Upper lobe of left lung (tissue), 6 donors: ENCODE results near the gene BCAS3. TPM values are rescaled to one million over a fixed set of nuclear protein-coding genes. Genes with fewer than 3 reads are reported as not detected.

ENCODE experiments used
- ATAC-seq, 2 donors: fragments of 200-7000 bp; cut with Tn5 transposase; one replicate each; pipeline ENCODE4 v1.9.1; 2022; ENCODE audit warnings: mild to moderate bottlenecking in 2 of 2, moderate library complexity in 2 of 2; ENCODE audit not compliant: low FRiP score in 2 of 2
- DNase-seq, 2 donors: peaks; one replicate each; pipeline ENCODE4 v3.0.0-alpha.2; 2019 to 2020
- H3K27ac ChIP-seq, 4 donors: fragments of 200-600 bp; sonication (generic); one replicate each; pipeline ENCODE4 v1.5.1; 2016 to 2019
- H3K27me3 ChIP-seq, 4 donors: fragments of 200-600 bp; sonication (generic); one replicate each; pipeline ENCODE4 v1.5.1; 2017 to 2019
- H3K36me3 ChIP-seq, 4 donors: fragments of 200-600 bp; sonication (generic); one replicate each; pipeline ENCODE4 v1.5.1; 2016 to 2019
- H3K4me1 ChIP-seq, 4 donors: fragments of 200-600 bp; sonication (generic); one replicate each; pipeline ENCODE4 v1.5.1; 2018 to 2019
- H3K4me3 ChIP-seq, 4 donors: fragments of 200-600 bp; sonication (generic); one replicate each; pipeline ENCODE4 v1.5.1; 2017 to 2019; ENCODE audit warnings: mild to moderate bottlenecking in 2 of 4, moderate library complexity in 1 of 4
- H3K9me3 ChIP-seq, 4 donors: fragments of 200-600 bp; sonication (generic); one replicate each; pipeline ENCODE4 v1.5.1; 2018 to 2019
- CTCF ChIP-seq, 6 experiments: fragments of 450-650 bp in 4 of 6; fragments of 200-600 bp in 2 of 6; sonication (generic) in 2 of 6; IDR thresholded peaks; one replicate each; pipeline ENCODE4 v1.5.1; 2016 to 2019; ENCODE audit warnings: antibody characterized with exemption in 6 of 6
- EP300 ChIP-seq, 4 donors: sonication (generic); formaldehyde crosslinking; IDR thresholded peaks; one replicate each; pipeline ENCODE4 v1.5.1; 2017; ENCODE audit warnings: antibody characterized with exemption in 4 of 4, control low read depth in 2 of 4
- POLR2A ChIP-seq, 4 donors: fragments of 450-650 bp; IDR thresholded peaks; one replicate each; pipeline ENCODE4 v1.5.1; 2016 to 2017; ENCODE audit warnings: antibody characterized with exemption in 4 of 4, mild to moderate bottlenecking in 2 of 4
- POLR2AphosphoS5 ChIP-seq, 2 donors: sonication (generic); formaldehyde crosslinking; IDR thresholded peaks; one replicate each; pipeline ENCODE4 v1.5.1; 2017; ENCODE audit warnings: antibody characterized with exemption in 2 of 2
- WGBS, 2 donors: methylation state at CpG; one replicate each; pipeline ENCODE4 v1.1.5; 2017 to 2018; 5-methylcytosine and 5-hydroxymethylcytosine counted together
- total RNA-seq, 6 donors: library from RNA; depleted of rRNA in 4 of 6; stranded (reverse); fragments of >200 nt in 4 of 6; gene quantifications; one replicate each; pipeline versions ENCODE4 v1.1.0 to v1.2.1, GENCODE V29; 2016 to 2021
- donor health status: DM: no; HTN: no; CAD: no; lungs with moderate emphysema.
- donor health status: DM: no; HTN: yes; CAD: no; lungs with severe emphysema.

The BCAS3 gene
- total RNA-seq, 6 donors from 2014 or later: 20.1 to 111 (median 37.0) TPM

- no peak overlapping the region for H3K4me3 ChIP-seq
- DNase-seq: no peak
- WGBS, 2 donors: 88 to 98% methylated on average over 4 of the region's 4 CpGs
- peaks cover 0 to 5% (median 0%) of the 10 kb centered on the region in 4 donors for H3K9me3 ChIP-seq
- ATAC-seq: no peak
- H3K4me1 ChIP-seq: peaks cover 0 to 6% (median 0%) of the 10 kb centered on the region in 4 donors
- TF ChIP-seq POLR2AphosphoS5 (IDR thresholded peaks at IDR 0.05): no peak
- TF ChIP-seq EP300 (IDR thresholded peaks at IDR 0.05): no peak
- no peak for TF ChIP-seq CTCF (IDR thresholded peaks at IDR 0.05)
- no peak for TF ChIP-seq POLR2A (IDR thresholded peaks at IDR 0.05)
- no peak overlapping the region for H3K27ac ChIP-seq
- H3K36me3 ChIP-seq: no peaks in the 10 kb centered on the region
- H3K27me3 ChIP-seq: no peaks in the 10 kb centered on the region
Observed at GRCh38 chr17:61189968-61190367, 512.3 kb downstream of the BCAS3 start.

- no peak for ATAC-seq
- TF ChIP-seq POLR2A (IDR thresholded peaks at IDR 0.05) (no peak), EP300 (IDR thresholded peaks at IDR 0.05) (peak in 1 of 4 donors; percentile 25), CTCF (IDR thresholded peaks at IDR 0.05) (no peak), POLR2AphosphoS5 (IDR thresholded peaks at IDR 0.05) (peak; percentile 16 to 43)
- Histone ChIP-seq H3K9me3 (peaks cover 0 to 5% (median 0%) of the 10 kb centered on the region in 4 donors), H3K4me3 (peak overlapping the region in 1 of 4 donors; percentile 11), H3K4me1 (peaks cover 0 to 14% (median 10%) of the 10 kb centered on the region in 4 donors), H3K27ac (peak overlapping the region; percentile 41 to 74 (median 56)), H3K36me3 (no peaks in the 10 kb centered on the region), H3K27me3 (no peaks in the 10 kb centered on the region)
- 62 to 64% methylated on average over 7 of the region's 7 CpGs for WGBS, 2 donors
- no peak for DNase-seq
Observed at GRCh38 chr17:61196302-61196704, 518.7 kb downstream of the BCAS3 start.

- peaks cover 0 to 15% (median 11%) of the 10 kb centered on the region in 4 donors for H3K4me1 ChIP-seq
- H3K27ac ChIP-seq: peak overlapping the region; percentile 41 to 74 (median 56)
- H3K36me3 ChIP-seq: no peaks in the 10 kb centered on the region
- H3K27me3 ChIP-seq: no peaks in the 10 kb centered on the region
- DNase-seq (no peak), ATAC-seq (no peak)
- TF ChIP-seq CTCF (IDR thresholded peaks at IDR 0.05): no peak
- no peak for TF ChIP-seq EP300 (IDR thresholded peaks at IDR 0.05)
- TF ChIP-seq POLR2AphosphoS5 (IDR thresholded peaks at IDR 0.05): no peak
- no peak for TF ChIP-seq POLR2A (IDR thresholded peaks at IDR 0.05)
- H3K4me3 ChIP-seq: no peak overlapping the region
- H3K9me3 ChIP-seq: peaks cover 0 to 5% (median 0%) of the 10 kb centered on the region in 4 donors
- 58 to 66% methylated on average over 3 of the region's 3 CpGs for WGBS, 2 donors
Observed at GRCh38 chr17:61196799-61197198, 519.1 kb downstream of the BCAS3 start.

GRCh38 chr17:61199431-61200338 lies 522.0 kb downstream of the BCAS3 start:
- H3K4me1 ChIP-seq: peaks cover 0 to 24% (median 15%) of the 10 kb centered on the region in 4 donors
- WGBS, 2 donors: 77 to 84% methylated on average over 4 of the region's 4 CpGs
- ATAC-seq: no peak

More at GRCh38 chr17:61199431-61200338, 522.0 kb downstream of the BCAS3 start:
- Histone ChIP-seq H3K9me3 (no peaks in the 10 kb centered on the region), H3K27ac (peak overlapping the region; percentile 0 to 58 (median 32)), H3K4me3 (no peak overlapping the region), H3K36me3 (no peaks in the 10 kb centered on the region), H3K27me3 (no peaks in the 10 kb centered on the region)
- TF ChIP-seq EP300 (IDR thresholded peaks at IDR 0.05): no peak
- no peak for TF ChIP-seq CTCF (IDR thresholded peaks at IDR 0.05)
- no peak for TF ChIP-seq POLR2A (IDR thresholded peaks at IDR 0.05)
- no peak for TF ChIP-seq POLR2AphosphoS5 (IDR thresholded peaks at IDR 0.05)
- no peak for DNase-seq
